Body of pancreas (tissue), 4 donors: ENCODE data around the gene PCDHGB5. TPM values are rescaled to one million over a fixed set of nuclear protein-coding genes. Genes with fewer than 3 reads are reported as not detected.
"Not testable (repeated sequence)": the region's sequence is repeated elsewhere in the genome, so short reads cannot be mapped to it uniquely, and the experiment has no call there.

Experiments used
- ATAC-seq: fragments of 150-250 bp; one replicate; pipeline ENCODE4 v1.9.1; 2016
- DNase-seq, 4 donors: peaks; one replicate each; pipeline ENCODE4 v3.0.0-alpha.2; 2019
- H3K27ac ChIP-seq, 4 donors: fragments of 200-600 bp; sonication (generic); 1 replicate in 3 of 4; 2 replicates in 1 of 4; pipeline versions ENCODE4 v1.5.1 to v1.6.1; 2016 to 2019; ENCODE audit warnings: mild to moderate bottlenecking in 1 of 4, mixed read lengths in 1 of 4, moderate library complexity in 1 of 4
- H3K27me3 ChIP-seq, 2 donors: fragments of 200-600 bp; sonication (generic); one replicate each; pipeline ENCODE4 v1.6.0; 2016; ENCODE audit warnings: mild to moderate bottlenecking in 1 of 2
- H3K36me3 ChIP-seq, 2 donors: fragments of 200-600 bp; sonication (generic); replicated peaks in 1 of 2; 2 replicates each; pipeline ENCODE4 v1.5.1; 2016; ENCODE audit warnings: low read depth in 2 of 2; ENCODE audit not compliant: insufficient read depth in 1 of 2
- H3K4me1 ChIP-seq: fragments of 200-600 bp; sonication (generic); one replicate; pipeline ENCODE4 v1.6.0; 2016
- H3K4me3 ChIP-seq, 2 donors: fragments of 200-600 bp; sonication (generic); 1 replicate in 1 of 2; 2 replicates in 1 of 2; pipeline ENCODE4 v1.5.1; 2016 to 2019
- H3K9me3 ChIP-seq, 3 donors: fragments of 200-600 bp; sonication (generic); 1 replicate in 2 of 3; 2 replicates in 1 of 3; pipeline ENCODE4 v1.5.1; 2016
- CTCF ChIP-seq, 7 experiments: fragments of 450-650 bp in 4 of 7; fragments of 200-600 bp in 3 of 7; sonication (generic) in 3 of 7; IDR thresholded peaks; one replicate each; pipeline ENCODE4 v1.5.1; 2016 to 2019; ENCODE audit warnings: antibody characterized with exemption in 7 of 7
- POLR2A ChIP-seq, 3 donors: fragments of 450-650 bp; IDR thresholded peaks; one replicate each; pipeline ENCODE4 v1.6.1; 2016; ENCODE audit warnings: antibody characterized with exemption in 3 of 3, mild to moderate bottlenecking in 2 of 3
- WGBS, 2 donors: methylation state at CpG; one replicate each; pipeline ENCODE4 v1.1.5; 2017; 5-methylcytosine and 5-hydroxymethylcytosine counted together
- intact Hi-C: fragments of 100-400 bp; cut with DNase I; formaldehyde crosslinking; loops from one replicate; pipeline ENCODE4 v1.15.1; 2023
- total RNA-seq, 2 donors: library from RNA; depleted of rRNA; stranded (reverse); fragments of >200 nt; gene quantifications; one replicate each; pipeline ENCODE4 v1.1.0, GENCODE V29; 2016

The PCDHGB5 gene
- total RNA-seq, 2 donors from 2014 or later: 7.8 to 15.2 TPM

GRCh38 chr5:141430332-141431113 lies 32.8 kb downstream of the PCDHGB5 start, which contains the start of gene PCDHGA12:
TSS of gene PCDHGA12 (plus strand) at chr5:141430507. CDS start at chr5:141430760, 253 bp downstream.
- TF ChIP-seq CTCF (IDR thresholded peaks at IDR 0.05) (peak in 5 of 7 experiments; percentile 7 to 41 (median 25)), POLR2A (IDR thresholded peaks at IDR 0.05) (no peak)
- Histone ChIP-seq H3K36me3 (no peaks in the 10 kb centered on the region), H3K27me3 (no peaks in the 10 kb centered on the region), H3K9me3 (peaks cover 0 to 77% (median 0%) of the 10 kb centered on the region in 3 donors), H3K27ac (no peak within 1 kb of the TSS), H3K4me1 (no peaks in the 10 kb centered on the region), H3K4me3 (no peak within 1 kb of the TSS)
- peak in 1 of 4 donors; percentile 46 for DNase-seq
- ATAC-seq: no peak
- WGBS, 2 donors: 8 to 12% methylated on average over 33 of the region's 33 CpGs
- intact Hi-C loops: no loop called here

GRCh38 chr5:141431286-141431685 lies 33.5 kb downstream of the PCDHGB5 start:
- Histone ChIP-seq H3K9me3 (peaks cover 0 to 73% (median 0%) of the 10 kb centered on the region in 3 donors), H3K4me3 (no peak overlapping the region), H3K36me3 (no peaks in the 10 kb centered on the region), H3K4me1 (no peaks in the 10 kb centered on the region), H3K27me3 (no peaks in the 10 kb centered on the region), H3K27ac (no peak overlapping the region)
- TF ChIP-seq POLR2A (IDR thresholded peaks at IDR 0.05) (no peak), CTCF (IDR thresholded peaks at IDR 0.05) (no peak)
- WGBS, 2 donors: 9 to 10% methylated on average over 9 to 37 of the region's 37 CpGs
- intact Hi-C loops: no loop called here
- ATAC-seq (no peak), DNase-seq (no peak)

GRCh38 chr5:141432308-141432707 lies 34.6 kb downstream of the PCDHGB5 start:
- intact Hi-C loops, H3K27me3 ChIP-seq: not testable (repeated sequence)
- 17 to 32% methylated on average over 8 to 34 of the region's 38 CpGs for WGBS, 2 donors

GRCh38 chr5:141432726-141433125 lies 35.0 kb downstream of the PCDHGB5 start:
- H3K4me1 ChIP-seq, H3K27ac ChIP-seq, intact Hi-C loops, ATAC-seq, H3K4me3 ChIP-seq, DNase-seq, H3K27me3 ChIP-seq, H3K36me3 ChIP-seq: not testable (repeated sequence)
- WGBS, 2 donors: 19 to 28% methylated on average over 6 to 29 of the region's 29 CpGs
- H3K9me3 ChIP-seq: peaks cover 0 to 65% (median 0%) of the 10 kb centered on the region in 3 donors

More at GRCh38 chr5:141432308-141432707, 34.6 kb downstream of the PCDHGB5 start:
- not testable (repeated sequence) for H3K4me1 ChIP-seq, H3K4me3 ChIP-seq, H3K27ac ChIP-seq, H3K36me3 ChIP-seq, ATAC-seq, DNase-seq
- peaks cover 0 to 68% (median 0%) of the 10 kb centered on the region in 3 donors for H3K9me3 ChIP-seq

- 85 to 96% methylated on average over 2 of the region's 2 CpGs for WGBS, 2 donors
- DNase-seq (no peak), ATAC-seq (no peak)
- intact Hi-C loops: no loop called here
- Histone ChIP-seq H3K27ac (no peak overlapping the region), H3K36me3 (no peaks in the 10 kb centered on the region), H3K4me1 (no peaks in the 10 kb centered on the region), H3K4me3 (no peak overlapping the region), H3K9me3 (peaks cover 0 to 58% (median 0%) of the 10 kb centered on the region in 3 donors), H3K27me3 (no peaks in the 10 kb centered on the region)
- TF ChIP-seq POLR2A (IDR thresholded peaks at IDR 0.05): no peak
- no peak for TF ChIP-seq CTCF (IDR thresholded peaks at IDR 0.05)
These were observed 36.3 kb downstream of the PCDHGB5 start for GRCh38 chr5:141434006-141434405.
